GM12878 (cell line): ENCODE data around the gene UBE2I. TPM values are rescaled to one million over a fixed set of nuclear protein-coding genes. Genes with fewer than 3 reads are reported as not detected.

ENCODE experiments used
- ATAC-seq: fragments of 200-7000 bp; cut with Tn5 transposase; 3 replicates; pipeline ENCODE4 v1.9.1; 2020; ENCODE audit warnings: mild to moderate bottlenecking, moderate library complexity
- BruUV-seq: library from RNA; stranded (reverse); fragments of 400-500 nt; replicated peaks from 2 replicates; lab custom pipeline; 2021; lab: Mats Ljungman, UMichigan
- CTCF ChIA-PET: fragments of 300-600 bp; sonication (Branson Sonifier 250); formaldehyde crosslinking; extraction: SDS; loops from one replicate; lab custom pipeline; 2021; ENCODE audit warnings: inconsistent platforms; lab: Yijun Ruan, JAX
- POLR2A ChIA-PET: fragments of 350-600 bp; formaldehyde crosslinking; extraction: SDS; loops from one replicate; lab custom pipeline; 2021; ENCODE audit warnings: inconsistent platforms; lab: Charles Lee
- RAD21 ChIA-PET: fragments of 300-600 bp; sonication (Branson Sonifier 250); formaldehyde crosslinking; loops from one replicate; lab custom pipeline; 2023; ENCODE audit warnings: antibody characterized with exemption; ENCODE audit not compliant: unreplicated experiment; lab: Charles Lee
- SMC1A ChIA-PET: fragments of 300-600 bp; sonication (Branson Sonifier 250); formaldehyde crosslinking; loops from one replicate; lab custom pipeline; 2023; ENCODE audit not compliant: unreplicated experiment, uncharacterized antibody; lab: Charles Lee
- DNase-seq: peaks from one replicate; pipeline ENCODE4 v3.0.0-alpha.2; 2011; ENCODE audit warnings: low read depth, low spot score
- FAIRE-seq: peaks from 3 replicates; lab custom pipeline; 2011; peaks lifted over from hg19 to GRCh38; lab: Jason Lieb, UNC
- H2AFZ ChIP-seq: 2 replicates; pipeline ENCODE4 v1.6.0; 2011; ENCODE audit warnings: low read depth, low read length, control low read depth; ENCODE audit not compliant: control insufficient read depth
- H3K27ac ChIP-seq: 2 replicates; pipeline ENCODE4 v1.5.1; 2011; ENCODE audit warnings: control low read depth; ENCODE audit not compliant: control insufficient read depth, insufficient read depth
- H3K27me3 ChIP-seq, 2 experiments: replicated peaks in 1 of 2; 2 replicates each; pipeline versions ENCODE4 v1.6.0 to v1.6.1; 2011; ENCODE audit warnings: low read length in 1 of 2; ENCODE audit not compliant: control insufficient read depth in 2 of 2, insufficient read depth in 2 of 2
- H3K36me3 ChIP-seq, 2 experiments: 2 replicates each; pipeline ENCODE4 v1.5.1; 2011; ENCODE audit warnings: low read length in 1 of 2; ENCODE audit not compliant: control insufficient read depth in 2 of 2, insufficient read depth in 2 of 2
- H3K4me1 ChIP-seq: 2 replicates; pipeline ENCODE4 v1.6.1; 2011; ENCODE audit warnings: mild to moderate bottlenecking, low read length, moderate library complexity, mixed read lengths; ENCODE audit not compliant: control insufficient read depth, insufficient read depth
- H3K4me2 ChIP-seq: 2 replicates; pipeline ENCODE4 v1.6.0; 2011; ENCODE audit warnings: control low read depth; ENCODE audit not compliant: control insufficient read depth, insufficient read depth
- H3K4me3 ChIP-seq: fragments of 200-600 bp; sonication (generic); 2 replicates; pipeline ENCODE4 v1.5.1; 2016
- H3K79me2 ChIP-seq: 2 replicates; pipeline ENCODE4 v1.6.0; 2011; ENCODE audit warnings: low read length; ENCODE audit not compliant: control insufficient read depth, insufficient read depth
- H3K9ac ChIP-seq: 2 replicates; pipeline ENCODE4 v1.8.0; 2011; ENCODE audit warnings: low read length, control low read depth, mixed read lengths; ENCODE audit not compliant: control insufficient read depth, insufficient read depth
- H3K9me3 ChIP-seq: replicated peaks from 3 replicates; pipeline ENCODE4 v1.5.1; 2011; ENCODE audit warnings: mild to moderate bottlenecking, low read length; ENCODE audit not compliant: control insufficient read depth, insufficient read depth
- H4K20me1 ChIP-seq: 2 replicates; pipeline ENCODE4 v1.6.0; 2011; ENCODE audit not compliant: control insufficient read depth, insufficient read depth
- ASH2L ChIP-seq: fragments of 300-600, 200-600 bp; sonication (generic); IDR thresholded peaks from 2 replicates; pipeline ENCODE4 v1.6.1; 2017; ENCODE audit warnings: low read depth, mild to moderate bottlenecking, borderline replicate concordance
- CHD4 ChIP-seq: fragments of 200-600 bp; sonication (generic); IDR thresholded peaks from 2 replicates; pipeline ENCODE4 v1.6.1; 2016; ENCODE audit warnings: mild to moderate bottlenecking
- EED ChIP-seq: sonication (generic); IDR thresholded peaks from 2 replicates; pipeline ENCODE4 v1.6.1; 2016; ENCODE audit warnings: antibody characterized with exemption, low read depth
- MEF2B ChIP-seq: fragments of 450-650 bp; IDR thresholded peaks from 2 replicates; pipeline ENCODE4 v1.6.1; 2018; ENCODE audit warnings: mild to moderate bottlenecking, moderate library complexity; ENCODE audit not compliant: partially characterized antibody, poor library complexity, severe bottlenecking
- MYC ChIP-seq: IDR thresholded peaks from 2 replicates; pipeline ENCODE4 v1.6.1; 2011; ENCODE audit warnings: mild to moderate bottlenecking, low read length, moderate library complexity, inconsistent platforms; ENCODE audit not compliant: insufficient read depth, insufficient replicate concordance, insufficient read length, severe bottlenecking
- NRF1 ChIP-seq: conservative IDR thresholded peaks from 2 replicates; pipeline ENCODE4 v1.6.1; 2011; ENCODE audit warnings: mild to moderate bottlenecking, low read depth, low read length, improper control_type of control experiment
- PAX5 ChIP-seq: IDR thresholded peaks from 2 replicates; pipeline ENCODE4 v1.6.1; 2011; ENCODE audit warnings: low read depth, low read length, borderline replicate concordance
- RUNX3 ChIP-seq: IDR thresholded peaks from 2 replicates; pipeline ENCODE4 v1.6.1; 2012; ENCODE audit warnings: low read length, inconsistent platforms
- SIN3A ChIP-seq: IDR thresholded peaks from 2 replicates; pipeline ENCODE4 v1.6.1; 2012; ENCODE audit warnings: low read depth, low read length, improper control_type of control experiment
- SUPT20H ChIP-seq: IDR thresholded peaks from 2 replicates; pipeline ENCODE4 v1.6.1; 2011; ENCODE audit warnings: low read depth, mild to moderate bottlenecking, low read length, moderate library complexity, borderline replicate concordance; ENCODE audit not compliant: control insufficient read depth
- ZBTB11 ChIP-seq: fragments of 450-650 bp; formaldehyde crosslinking; IDR thresholded peaks from 2 replicates; pipeline ENCODE4 v1.5.0; 2022; ENCODE audit warnings: mild to moderate bottlenecking, missing genetic modification characterization
- ZNF217 ChIP-seq: fragments of 450-650 bp; IDR thresholded peaks from 2 replicates; pipeline ENCODE4 v1.6.1; 2017; ENCODE audit warnings: antibody characterized with exemption, mild to moderate bottlenecking
- ZNF24 ChIP-seq: fragments of 450-650 bp; IDR thresholded peaks from 2 replicates; pipeline ENCODE4 v1.6.1; 2017; ENCODE audit warnings: antibody characterized with exemption, mild to moderate bottlenecking
- WGBS: methylation state at CpG from one replicate; pipeline ENCODE4 v1.1.6; 2016; ENCODE audit warnings: low lambda C conversion rate; ENCODE audit not compliant: insufficient replicate concordance, insufficient coverage; ENCODE audit errors: missing lambda C conversion rate; 5-methylcytosine and 5-hydroxymethylcytosine counted together
- in situ Hi-C: fragments of 300-500 bp; cut with MboI; formaldehyde crosslinking; loops from 9 replicates; pipeline ENCODE4 v1.14.3; 2018; ENCODE audit warnings: mixed read lengths
- intact Hi-C: fragments of 100-400 bp; cut with micrococcal nuclease; formaldehyde crosslinking; loops from one replicate; pipeline ENCODE4 v1.14.2; 2022; ENCODE audit not compliant: unreplicated experiment
- polyA plus RNA-seq, 11 experiments: library from polyadenylated mRNA; depleted of rRNA in 4 of 11; unstranded in 6 of 11; stranded (reverse) in 5 of 11; fragments of >200 nt; fragmentation: Nextera tagmentation in 4 of 11; fragmentation: Illumina TruSeq in 1 of 11; extraction: Ambion mirVana in 4 of 11; extraction: Trizol in 1 of 11; gene quantifications; 1 replicate in 1 of 11; 2 replicates in 10 of 11; pipeline versions ENCODE4 v1.2.1 to v1.2.3, GENCODE V29; 2011 to 2016; ENCODE audit warnings: inconsistent platforms in 2 of 11, missing spikeins in 2 of 11, low read depth in 1 of 11
- total RNA-seq, 4 experiments: library from RNA; depleted of rRNA in 3 of 4; stranded (reverse); fragments of >200 nt in 3 of 4; fragmentation: Illumina TruSeq in 1 of 4; extraction: Trizol in 1 of 4; gene quantifications; 2 replicates each; pipeline versions ENCODE4 v1.2.1 to v1.2.3, GENCODE V29; 2013 to 2021

Gene UBE2I
- total and polyA plus RNA-seq, 10 of the 15 experiments (the other 5 are each of a cell fraction or from before 2014, with no cell fraction given), result 47.5 to 243 (median 194) TPM

GRCh38 chr16:1362807-1363206, 53.4 kb downstream of the UBE2I start:
- Histone ChIP-seq H3K79me2 (no peaks in the 10 kb centered on the region), H2AFZ (no peak overlapping the region), H3K4me1 (no peaks in the 10 kb centered on the region), H3K36me3 (peaks cover 16 to 28% of the 10 kb centered on the region in 2 experiments)
- FAIRE-seq, result no peak
- BruUV-seq, result TSS peak; percentile 67
- POLR2A ChIA-PET, result no interaction called here
- DNase-seq, result no peak
- intact Hi-C loops, result no loop called here
- TF ChIP-seq ASH2L (no peak), SIN3A (no peak), CHD4 (no peak), ZBTB11 (CRISPR knock-in tag) (no peak), MEF2B (no peak), SUPT20H (no peak), ZNF217 (no peak), NRF1 (no peak), ZNF24 (no peak), RUNX3 (no peak), EED (no peak), MYC (no peak), PAX5 (no peak)
- TF ChIP-seq, all 136 proteins: peak for 0
- Histone ChIP-seq H3K4me2 (no peak overlapping the region), H3K27ac (no peak overlapping the region), H3K9me3 (no peaks in the 10 kb centered on the region), H3K9ac (no peak overlapping the region), H4K20me1 (no peaks in the 10 kb centered on the region), H3K27me3 (no peaks in the 10 kb centered on the region), H3K4me3 (no peak overlapping the region)
- WGBS, result 66% methylated on average over 11 of the region's 11 CpGs
- ATAC-seq, result no peak
- RAD21 ChIA-PET, result interaction anchor here (1.0 to 1.4 kb wide), 3 partner anchors 50 to 97 kb away, joined by 3 to 5 read pairs (median 3); partner anchors contain the start of gene UNKL
- CTCF ChIA-PET, result interaction anchor here (0.6 to 2.1 kb wide), 13 partner anchors 9 to 344 kb away, joined by 3 to 11 read pairs (median 4); no protein-coding TSS in a partner anchor
- in situ Hi-C loops, result no loop called here
- SMC1A ChIA-PET, result interaction anchor here (1.1 to 1.5 kb wide), 2 partner anchors 101 to 361 kb away, joined by 3 to 4 read pairs; no protein-coding TSS in a partner anchor
